ENCODE measurements around the gene TRERF1. TPM values are rescaled to one million over a fixed set of nuclear protein-coding genes. Genes with fewer than 3 reads are reported as not detected.
A peak's percentile ranks its signal among the peaks of the same experiment; 100 is the strongest.

The TRERF1 gene
- polyA plus RNA-seq, 3 donors = 0.58 to 10.0 (median 2.0) TPM

GRCh38 chr6:42378125-42378524 lies 73.6 kb downstream of the TRERF1 start:
- Histone ChIP-seq H3K27me3 (ENCODE audit: control insufficient read depth in 2 of 2, insufficient read depth in 2 of 2, low read length in 2 of 2) (no peaks in the 10 kb centered on the region), H2AFZ (ENCODE audit: insufficient read depth, low read depth, low read length, poor library complexity, severe bottlenecking) (no peak overlapping the region), H3K4me2 (replicated peaks; ENCODE audit: extremely low read depth, low read length, poor library complexity, severe bottlenecking) (peak overlapping the region; percentile 75), H3K27ac (ENCODE audit: low read depth in 1 of 2, low read length in 2 of 2) (peak overlapping the region in 1 of 2 donors; percentile 67), H4K20me1 (ENCODE audit: insufficient read depth, low read length) (no peaks in the 10 kb centered on the region), H3K9me3 (replicated peaks in 1 of 2; ENCODE audit: control insufficient read depth in 1 of 2, insufficient read depth in 1 of 2, low read length in 2 of 2) (no peaks in the 10 kb centered on the region), H3K36me3 (replicated peaks in 1 of 2; ENCODE audit: control insufficient read depth in 1 of 2, insufficient read depth in 2 of 2, low read length in 2 of 2) (no peaks in the 10 kb centered on the region), H3K4me3 (replicated peaks in 1 of 3; ENCODE audit: low read depth in 2 of 3, low read length in 3 of 3) (peak overlapping the region in 1 of 3 experiments; percentile 57), H3K9ac (ENCODE audit: insufficient read depth, low read length, poor library complexity, severe bottlenecking) (no peak overlapping the region), H3K79me2 (ENCODE audit: insufficient read depth, low read length) (peaks cover 89% of the 10 kb centered on the region), H3K4me1 (ENCODE audit: control insufficient read depth in 1 of 2, insufficient read depth in 2 of 2, low read length in 2 of 2) (peaks cover 76 to 77% of the 10 kb centered on the region in 2 donors)
- Mint-ChIP-seq H3K27me3 (ENCODE audit: low read depth in 3 of 3) (no peaks in the 10 kb centered on the region), H3K4me1 (peaks cover 75% of the 10 kb centered on the region), H3K36me3 (peaks cover under 1 to 3% of the 10 kb centered on the region in 2 donors), H3K4me3 (peak overlapping the region; percentile 61 to 68), H3K9me3 (no peaks in the 10 kb centered on the region), H3K27ac (peak overlapping the region; percentile 49 to 85 (median 74))
- WGBS (ENCODE audit: insufficient coverage) = no CpG with 5 or more reads among the region's 5 CpGs
- DNase-seq = no peak
- intact Hi-C loops (cut with micrococcal nuclease) = loop anchor here in 1 of 2 donors (5.0 kb wide), 1 partner anchor 169 kb away; no protein-coding TSS in a partner anchor
- no peak for TF ChIP-seq CTCF (IDR thresholded peaks at IDR 0.05)

- peak overlapping the region in 1 of 2 donors; percentile 30 for H3K27ac ChIP-seq (ENCODE audit: low read depth in 1 of 2, low read length in 2 of 2)
- intact Hi-C loops (cut with micrococcal nuclease) = loop anchor here in 1 of 2 donors (5.0 kb wide), 1 partner anchor 172 kb away; no protein-coding TSS in a partner anchor
- H3K27me3 Mint-ChIP-seq (ENCODE audit: low read depth in 3 of 3) = no peaks in the 10 kb centered on the region
- H2AFZ ChIP-seq (ENCODE audit: insufficient read depth, low read depth, low read length, poor library complexity, severe bottlenecking) = no peak overlapping the region
- no peaks in the 10 kb centered on the region for H3K9me3 Mint-ChIP-seq
- no peaks in the 10 kb centered on the region for H3K36me3 ChIP-seq (replicated peaks in 1 of 2; ENCODE audit: control insufficient read depth in 1 of 2, insufficient read depth in 2 of 2, low read length in 2 of 2)
- H3K27me3 ChIP-seq (ENCODE audit: control insufficient read depth in 2 of 2, insufficient read depth in 2 of 2, low read length in 2 of 2) = no peaks in the 10 kb centered on the region
- H3K9ac ChIP-seq (ENCODE audit: insufficient read depth, low read length, poor library complexity, severe bottlenecking) = no peak overlapping the region
- no peaks in the 10 kb centered on the region for H4K20me1 ChIP-seq (ENCODE audit: insufficient read depth, low read length)
- TF ChIP-seq CTCF (IDR thresholded peaks at IDR 0.05) = no peak
- no peak overlapping the region for H3K4me3 Mint-ChIP-seq
- H3K4me2 ChIP-seq (replicated peaks; ENCODE audit: extremely low read depth, low read length, poor library complexity, severe bottlenecking) = no peak overlapping the region
- WGBS (ENCODE audit: insufficient coverage) = 83% methylated on average over 9 of the region's 10 CpGs
- no peaks in the 10 kb centered on the region for H3K9me3 ChIP-seq (replicated peaks in 1 of 2; ENCODE audit: control insufficient read depth in 1 of 2, insufficient read depth in 1 of 2, low read length in 2 of 2)
- H3K4me1 Mint-ChIP-seq = peaks cover 80% of the 10 kb centered on the region
- H3K4me3 ChIP-seq (replicated peaks in 1 of 3; ENCODE audit: low read depth in 2 of 3, low read length in 3 of 3) = no peak overlapping the region
- H3K79me2 ChIP-seq (ENCODE audit: insufficient read depth, low read length) = peaks cover 90% of the 10 kb centered on the region
- peak in 1 of 3 donors; percentile 16 for DNase-seq
- peaks cover 75 to 88% of the 10 kb centered on the region in 2 donors for H3K4me1 ChIP-seq (ENCODE audit: control insufficient read depth in 1 of 2, insufficient read depth in 2 of 2, low read length in 2 of 2)
- peak overlapping the region in 6 of 7 donors; percentile 13 to 84 (median 30) for H3K27ac Mint-ChIP-seq
- H3K36me3 Mint-ChIP-seq = peaks cover 2 to 3% of the 10 kb centered on the region in 2 donors
These were observed 76.6 kb downstream of the TRERF1 start for GRCh38 chr6:42375007-42375635.
